Liver (tissue), 9 donors: ENCODE results near the gene RASIP1. TPM values are rescaled to one million over a fixed set of nuclear protein-coding genes. Genes with fewer than 3 reads are reported as not detected.

ENCODE experiments used
- DNase-seq: peaks from one replicate; pipeline ENCODE4 v3.0.0-alpha.2; 2017; ENCODE audit warnings: low spot score
- H3K27ac ChIP-seq, 2 donors: one replicate each; pipeline ENCODE4 v1.7.0; 2013; ENCODE audit warnings: inconsistent platforms in 2 of 2, low read length in 2 of 2, control low read depth in 1 of 2, low read depth in 1 of 2, mild to moderate bottlenecking in 1 of 2
- H3K27me3 ChIP-seq, 4 donors: one replicate each; pipeline versions ENCODE4 v1.6.1 to v1.7.0; 2013; ENCODE audit warnings: low read length in 3 of 4, inconsistent platforms in 1 of 4, mild to moderate bottlenecking in 1 of 4, moderate library complexity in 1 of 4; ENCODE audit not compliant: control insufficient read depth in 4 of 4, insufficient read depth in 4 of 4
- H3K36me3 ChIP-seq, 4 donors: one replicate each; pipeline versions ENCODE4 v1.6.1 to v1.7.0; 2013; ENCODE audit warnings: low read length in 3 of 4, mild to moderate bottlenecking in 3 of 4, low read depth in 1 of 4, moderate library complexity in 1 of 4; ENCODE audit not compliant: control insufficient read depth in 4 of 4, insufficient read depth in 3 of 4
- H3K4me1 ChIP-seq, 4 donors: one replicate each; pipeline versions ENCODE4 v1.6.1 to v1.7.0; 2013; ENCODE audit warnings: low read length in 3 of 4, mild to moderate bottlenecking in 3 of 4, moderate library complexity in 1 of 4; ENCODE audit not compliant: control insufficient read depth in 4 of 4, insufficient read depth in 4 of 4
- H3K4me3 ChIP-seq, 3 donors: one replicate each; pipeline versions ENCODE4 v1.6.1 to v1.7.0; 2013; ENCODE audit warnings: low read length in 3 of 3, control low read depth in 1 of 3, low read depth in 1 of 3, mild to moderate bottlenecking in 1 of 3
- H3K9ac ChIP-seq, 2 donors: one replicate each; pipeline ENCODE4 v1.7.0; 2013; ENCODE audit warnings: low read length in 2 of 2, mild to moderate bottlenecking in 2 of 2, moderate library complexity in 2 of 2, control low read depth in 1 of 2, low read depth in 1 of 2
- H3K9me3 ChIP-seq, 4 donors: one replicate each; pipeline versions ENCODE4 v1.6.1 to v1.7.0; 2013; ENCODE audit warnings: low read length in 3 of 4; ENCODE audit not compliant: control insufficient read depth in 4 of 4
- ATF3 ChIP-seq: IDR thresholded peaks from 2 replicates; pipeline ENCODE4 v1.6.1; 2016; ENCODE audit warnings: antibody characterized with exemption
- CTCF ChIP-seq: fragments of 150-350 bp; IDR thresholded peaks from 2 replicates; pipeline ENCODE4 v1.5.1; 2017; ENCODE audit warnings: improper control_type of control experiment, low read depth, low read length; ENCODE audit not compliant: missing input control
- EGR1 ChIP-seq, 2 donors: IDR thresholded peaks; 2 replicates each; pipeline ENCODE4 v1.6.1; 2016 to 2018; ENCODE audit warnings: antibody characterized with exemption in 2 of 2, low read depth in 2 of 2
- FOXA1 ChIP-seq: IDR thresholded peaks from 2 replicates; pipeline ENCODE4 v1.6.1; 2016; ENCODE audit warnings: antibody characterized with exemption
- FOXA2 ChIP-seq: IDR thresholded peaks from 2 replicates; pipeline ENCODE4 v1.6.1; 2016; ENCODE audit warnings: antibody characterized with exemption
- HNF4A ChIP-seq, 2 donors: conservative IDR thresholded peaks; 2 replicates each; pipeline ENCODE4 v1.6.1; 2016; ENCODE audit warnings: antibody characterized with exemption in 2 of 2, mild to moderate bottlenecking in 2 of 2
- HNF4G ChIP-seq: IDR thresholded peaks from 2 replicates; pipeline ENCODE4 v1.6.1; 2016; ENCODE audit warnings: antibody characterized with exemption
- MAX ChIP-seq: IDR thresholded peaks from 2 replicates; pipeline ENCODE4 v1.6.1; 2016; ENCODE audit warnings: antibody characterized with exemption
- NR2F2 ChIP-seq: IDR thresholded peaks from 2 replicates; pipeline ENCODE4 v1.6.1; 2016; ENCODE audit warnings: antibody characterized with exemption
- RAD21 ChIP-seq, 2 donors: IDR thresholded peaks; 2 replicates each; pipeline ENCODE4 v1.6.1; 2016; ENCODE audit warnings: antibody characterized with exemption in 2 of 2, mild to moderate bottlenecking in 2 of 2
- REST ChIP-seq: IDR thresholded peaks from 2 replicates; pipeline ENCODE4 v1.6.1; 2016; ENCODE audit warnings: antibody characterized with exemption, mild to moderate bottlenecking
- RXRA ChIP-seq, 2 donors: IDR thresholded peaks; 2 replicates each; pipeline ENCODE4 v1.6.1; 2017 to 2018; ENCODE audit warnings: antibody characterized with exemption in 2 of 2, mild to moderate bottlenecking in 1 of 2
- SP1 ChIP-seq: IDR thresholded peaks from 2 replicates; pipeline ENCODE4 v1.6.1; 2018; ENCODE audit warnings: antibody characterized with exemption, mild to moderate bottlenecking
- TAF1 ChIP-seq: conservative IDR thresholded peaks from 2 replicates; pipeline ENCODE4 v1.6.1; 2016; ENCODE audit warnings: antibody characterized with exemption, mild to moderate bottlenecking
- YY1 ChIP-seq: IDR thresholded peaks from 2 replicates; pipeline ENCODE4 v1.6.1; 2016; ENCODE audit warnings: antibody characterized with exemption, mild to moderate bottlenecking
- WGBS: extraction: QIAGEN DNeasy Blood & Tissue Kit; methylation state at CpG from one replicate; pipeline ENCODE4 v1.1.7; 2013; 5-methylcytosine and 5-hydroxymethylcytosine counted together
- polyA plus RNA-seq, 2 donors: library from polyadenylated mRNA; stranded (reverse) in 1 of 2; unstranded in 1 of 2; fragments of 200-250 nt in 1 of 2; fragments of >200 nt in 1 of 2; fragmentation: Nextera tagmentation in 1 of 2; extraction: Ambion mirVana in 1 of 2; gene quantifications; one replicate each; pipeline versions ENCODE4 v1.2.1 to v1.2.3, GENCODE V29; 2013 to 2015
- total RNA-seq, 2 donors: library from RNA; depleted of rRNA; stranded (reverse); fragments of >200 nt; gene quantifications; one replicate each; pipeline ENCODE4 v1.2.3, GENCODE V29; 2014
- donor health status: healthy.
- donor health status: healthy.
- donor health status: healthy.
- donor health status: healthy.
- donor health status: healthy.

Gene RASIP1
- total and polyA plus RNA-seq, 4 donors, result 1.8 to 5.4 (median 4.5) TPM

GRCh38 chr19:48674921-48675824 lies 65.2 kb downstream of the RASIP1 start:
- 36% methylated on average over 28 of the region's 28 CpGs for WGBS
- Histone ChIP-seq H3K27me3 (no peaks in the 10 kb centered on the region), H3K36me3 (no peaks in the 10 kb centered on the region), H3K4me3 (no peak overlapping the region), H3K4me1 (peaks cover 0 to 3% (median 0%) of the 10 kb centered on the region in 4 donors), H3K9ac (no peak overlapping the region), H3K9me3 (no peaks in the 10 kb centered on the region), H3K27ac (peak overlapping the region; percentile 43 to 60)
- peak; percentile 79 for DNase-seq
- TF ChIP-seq ATF3, result no peak
- no peak for TF ChIP-seq FOXA2
- TF ChIP-seq CTCF, result peak; percentile 74
- TF ChIP-seq REST, result no peak
- peak; percentile 15 for TF ChIP-seq SP1
- TF ChIP-seq HNF4G, result no peak
- TF ChIP-seq RXRA (IDR thresholded peaks at IDR 0.05), result no peak
- no peak for TF ChIP-seq EGR1 (IDR thresholded peaks at IDR 0.05; ENCODE audit: low read depth in 2 of 2)
- TF ChIP-seq RAD21 (IDR thresholded peaks at IDR 0.05), result peak; percentile 85 to 92
- peak; percentile 84 for TF ChIP-seq YY1
- TF ChIP-seq NR2F2, result peak; percentile 8
- TF ChIP-seq HNF4A (conservative IDR thresholded peaks at IDR 0.05), result no peak

GRCh38 chr19:48674216-48674809 lies 66.1 kb downstream of the RASIP1 start:
- no peak overlapping the region for H3K4me3 ChIP-seq
- no peak for DNase-seq
- no peaks in the 10 kb centered on the region for H3K27me3 ChIP-seq
- H3K27ac ChIP-seq, result peak overlapping the region; percentile 43 to 60
- no peak overlapping the region for H3K9ac ChIP-seq
- H3K4me1 ChIP-seq, result peaks cover 0 to 3% (median 0%) of the 10 kb centered on the region in 4 donors
- no peaks in the 10 kb centered on the region for H3K9me3 ChIP-seq
- TF ChIP-seq SP1, result no peak
- no peak for TF ChIP-seq NR2F2
- TF ChIP-seq TAF1, result no peak
- TF ChIP-seq ATF3, result no peak
- TF ChIP-seq FOXA1, result no peak
- TF ChIP-seq REST, result no peak
- TF ChIP-seq HNF4G, result no peak
- no peak for TF ChIP-seq EGR1 (IDR thresholded peaks at IDR 0.05; ENCODE audit: low read depth in 2 of 2)
- no peak for TF ChIP-seq RAD21 (IDR thresholded peaks at IDR 0.05)
- no peak for TF ChIP-seq RXRA (IDR thresholded peaks at IDR 0.05)
- no peak for TF ChIP-seq MAX
- TF ChIP-seq YY1, result no peak
- no peaks in the 10 kb centered on the region for H3K36me3 ChIP-seq
- WGBS, result 87% methylated on average over 19 of the region's 19 CpGs
